ENCODE results near the gene MECP2. TPM values are rescaled to one million over a fixed set of nuclear protein-coding genes. Genes with fewer than 3 reads are reported as not detected.

Gene MECP2
- total RNA-seq, 2 experiments from 2014 or later, result 64.2 to 72.4 TPM

- Mint-ChIP-seq H3K27me3 (no peaks in the 10 kb centered on the region), H3K4me1 (peaks cover 24% of the 10 kb centered on the region), H3K9me3 (no peaks in the 10 kb centered on the region), H3K27ac (peak overlapping the region; percentile 19), H3K4me3 (no peak overlapping the region), H3K36me3 (ENCODE audit: low read depth) (peaks cover 27% of the 10 kb centered on the region)
- POLR2A ChIA-PET, result no interaction called here
- DNase-seq, result no peak
- CTCF ChIA-PET, result interaction anchor here (0.6 to 1.4 kb wide), 3 partner anchors 10 to 15 kb away, joined by 3 to 4 read pairs (median 4); no protein-coding TSS in a partner anchor
Observed at GRCh38 chrX:154049209-154050112, 48.1 kb downstream of the MECP2 start.

DNA sequence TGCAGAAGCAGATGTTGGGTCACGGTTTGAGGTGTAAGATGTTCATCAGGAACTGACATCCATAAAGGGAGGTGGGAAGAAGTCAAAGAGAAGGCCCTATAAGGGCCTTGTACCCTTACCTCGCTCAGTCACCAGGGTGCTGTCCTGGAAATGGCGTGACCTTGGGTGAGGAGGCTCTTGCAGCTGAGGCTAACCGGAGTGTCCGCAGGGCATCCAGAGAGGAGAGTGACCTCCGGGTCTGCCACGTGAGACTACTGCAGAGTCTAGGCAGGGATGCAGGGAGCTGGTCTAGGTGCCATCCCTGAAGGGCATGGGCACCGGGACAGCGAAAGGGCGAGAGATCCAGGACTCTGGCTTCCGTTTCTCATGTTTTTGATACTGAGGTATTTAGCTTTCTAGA lies 49.1 kb downstream of the MECP2 start:
- no peaks in the 10 kb centered on the region for H3K27me3 Mint-ChIP-seq
- peaks cover 30% of the 10 kb centered on the region for H3K36me3 Mint-ChIP-seq (ENCODE audit: low read depth)
- H3K9me3 Mint-ChIP-seq, result no peaks in the 10 kb centered on the region
- H3K27ac Mint-ChIP-seq, result no peak overlapping the region
- no peak for DNase-seq
- CTCF ChIA-PET, result no interaction called here
- no peak overlapping the region for H3K4me3 Mint-ChIP-seq
- H3K4me1 Mint-ChIP-seq, result peaks cover 28% of the 10 kb centered on the region
- POLR2A ChIA-PET, result no interaction called here

- Mint-ChIP-seq H3K9me3 (no peaks in the 10 kb centered on the region), H3K36me3 (ENCODE audit: low read depth) (peaks cover 32% of the 10 kb centered on the region), H3K4me1 (peaks cover 30% of the 10 kb centered on the region), H3K4me3 (no peak overlapping the region), H3K27me3 (no peaks in the 10 kb centered on the region), H3K27ac (peak overlapping the region; percentile 52)
- CTCF ChIA-PET, result interaction anchor here (0.6 to 1.3 kb wide), 2 partner anchors 26 to 136 kb away, joined by 3 to 4 read pairs; no protein-coding TSS in a partner anchor
- POLR2A ChIA-PET, result no interaction called here
- DNase-seq, result no peak
Observed at GRCh38 chrX:154046940-154047610, 50.4 kb downstream of the MECP2 start.

GRCh38 chrX:154046031-154046781 lies 51.3 kb downstream of the MECP2 start:
- CTCF ChIA-PET, result interaction anchor here (0.6 kb wide), 1 partner anchor 135 kb away, joined by 3 read pairs; no protein-coding TSS in a partner anchor
- Mint-ChIP-seq H3K36me3 (ENCODE audit: low read depth) (peaks cover 31% of the 10 kb centered on the region), H3K27ac (peak overlapping the region; percentile 25), H3K27me3 (no peaks in the 10 kb centered on the region), H3K9me3 (no peaks in the 10 kb centered on the region), H3K4me1 (peaks cover 30% of the 10 kb centered on the region), H3K4me3 (no peak overlapping the region)
- DNase-seq, result no peak
- POLR2A ChIA-PET, result no interaction called here

DNA sequence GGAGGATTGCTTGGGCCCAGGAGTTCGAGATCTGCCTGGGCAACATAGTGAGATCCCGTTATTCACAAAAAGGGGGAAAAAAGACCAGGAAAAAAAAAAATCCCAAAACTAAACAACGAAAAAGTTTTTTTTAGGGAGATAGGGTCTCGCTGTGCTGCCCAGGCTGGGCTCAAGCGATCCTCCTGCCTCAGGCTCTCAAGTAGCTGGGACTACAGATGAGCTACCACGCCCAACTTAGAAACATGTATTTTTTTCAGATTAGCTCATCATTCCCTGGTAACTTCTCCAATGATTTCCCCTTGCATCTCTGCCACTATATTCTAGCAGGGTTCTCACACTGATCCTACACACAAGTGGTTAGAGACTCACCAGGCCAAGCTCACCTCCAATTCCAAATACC lies 53.4 kb downstream of the MECP2 start:
- peaks cover 35% of the 10 kb centered on the region for H3K36me3 Mint-ChIP-seq (ENCODE audit: low read depth)
- no peak for DNase-seq
- CTCF ChIA-PET, result no interaction called here
- POLR2A ChIA-PET, result no interaction called here
- H3K4me3 Mint-ChIP-seq, result no peak overlapping the region
- H3K9me3 Mint-ChIP-seq, result no peaks in the 10 kb centered on the region
- H3K27ac Mint-ChIP-seq, result peak overlapping the region; percentile 25
- H3K27me3 Mint-ChIP-seq, result no peaks in the 10 kb centered on the region
- peaks cover 28% of the 10 kb centered on the region for H3K4me1 Mint-ChIP-seq

- CTCF ChIA-PET, result no interaction called here
- POLR2A ChIA-PET, result no interaction called here
- Mint-ChIP-seq H3K4me3 (no peak overlapping the region), H3K27ac (no peak overlapping the region), H3K4me1 (peaks cover 31% of the 10 kb centered on the region), H3K36me3 (ENCODE audit: low read depth) (peaks cover 34% of the 10 kb centered on the region), H3K27me3 (no peaks in the 10 kb centered on the region), H3K9me3 (no peaks in the 10 kb centered on the region)
- no peak for DNase-seq
Observed at GRCh38 chrX:154043003-154043763, 54.3 kb downstream of the MECP2 start.

DNA sequence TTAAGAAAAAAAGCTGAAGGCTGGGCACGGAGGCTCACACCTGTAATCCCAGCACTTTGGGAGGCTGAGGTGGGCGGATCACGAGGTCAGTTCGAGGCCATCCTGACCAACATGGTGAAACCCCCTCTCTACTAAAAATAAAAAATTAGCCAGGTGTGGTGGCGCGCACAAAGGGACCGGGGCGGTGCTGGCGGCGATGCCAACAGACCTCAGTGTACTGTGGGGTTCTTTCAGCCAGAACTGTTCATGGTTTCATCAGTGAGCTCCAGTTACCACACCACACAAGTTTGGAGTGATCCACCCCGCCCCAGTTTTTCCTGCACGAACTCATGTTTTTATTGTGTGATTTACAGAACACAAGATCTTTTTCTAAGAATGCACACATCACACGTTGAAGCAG lies 56.7 kb downstream of the MECP2 start:
- POLR2A ChIA-PET, result no interaction called here
- CTCF ChIA-PET, result interaction anchor here (0.6 to 1.0 kb wide), 2 partner anchors 412 to 461 kb away, joined by 3 to 4 read pairs; no protein-coding TSS in a partner anchor
- Mint-ChIP-seq H3K4me1 (peaks cover 36% of the 10 kb centered on the region), H3K27ac (peak overlapping the region; percentile 9), H3K9me3 (no peaks in the 10 kb centered on the region), H3K36me3 (ENCODE audit: low read depth) (peaks cover 26% of the 10 kb centered on the region), H3K27me3 (no peaks in the 10 kb centered on the region), H3K4me3 (no peak overlapping the region)
- DNase-seq, result no peak

- POLR2A ChIA-PET, result interaction anchor here (0.6 kb wide), 1 partner anchor 102 kb away, joined by 4 read pairs; no protein-coding TSS in a partner anchor
- peak overlapping the region; percentile 47 for H3K27ac Mint-ChIP-seq
Observed at GRCh38 chrX:154040307-154040756, 57.2 kb downstream of the MECP2 start.

GRCh38 chrX:154039577-154039976 lies 57.9 kb downstream of the MECP2 start:
- POLR2A ChIA-PET, result no interaction called here
- peaks cover 29% of the 10 kb centered on the region for H3K36me3 Mint-ChIP-seq (ENCODE audit: low read depth)

More at GRCh38 chrX:154040307-154040756, 57.2 kb downstream of the MECP2 start:
- Mint-ChIP-seq H3K9me3 (no peaks in the 10 kb centered on the region), H3K36me3 (ENCODE audit: low read depth) (peaks cover 26% of the 10 kb centered on the region), H3K27me3 (no peaks in the 10 kb centered on the region), H3K4me1 (peaks cover 36% of the 10 kb centered on the region), H3K4me3 (no peak overlapping the region)
- no peak for DNase-seq
- CTCF ChIA-PET, result interaction anchor here (0.6 to 1.8 kb wide), 2 partner anchors 9 to 462 kb away, joined by 4 read pairs; no protein-coding TSS in a partner anchor

GRCh38 chrX:154038656-154039055 lies 58.9 kb downstream of the MECP2 start:
- DNase-seq, result no peak
- peaks cover 33% of the 10 kb centered on the region for H3K4me1 Mint-ChIP-seq
- no peaks in the 10 kb centered on the region for H3K9me3 Mint-ChIP-seq
- H3K4me3 Mint-ChIP-seq, result no peak overlapping the region
- peaks cover 25% of the 10 kb centered on the region for H3K36me3 Mint-ChIP-seq (ENCODE audit: low read depth)
- H3K27ac Mint-ChIP-seq, result no peak overlapping the region
- H3K27me3 Mint-ChIP-seq, result no peaks in the 10 kb centered on the region
- ChIA-PET POLR2A (no interaction called here), CTCF (interaction anchor here (1.4 to 1.8 kb wide), 2 partner anchors 11 kb away, joined by 4 to 6 read pairs; no protein-coding TSS in a partner anchor)

More at GRCh38 chrX:154039577-154039976, 57.9 kb downstream of the MECP2 start:
- Mint-ChIP-seq H3K4me3 (no peak overlapping the region), H3K27me3 (no peaks in the 10 kb centered on the region), H3K4me1 (peaks cover 36% of the 10 kb centered on the region), H3K9me3 (no peaks in the 10 kb centered on the region), H3K27ac (no peak overlapping the region)
- no peak for DNase-seq
- CTCF ChIA-PET, result interaction anchor here (1.4 to 1.8 kb wide), 2 partner anchors 10 to 12 kb away, joined by 4 to 6 read pairs; no protein-coding TSS in a partner anchor

GRCh38 chrX:154037754-154038153 lies 59.8 kb downstream of the MECP2 start:
- Mint-ChIP-seq H3K36me3 (ENCODE audit: low read depth) (peaks cover 25% of the 10 kb centered on the region), H3K27ac (no peak overlapping the region), H3K27me3 (no peaks in the 10 kb centered on the region), H3K4me1 (peaks cover 30% of the 10 kb centered on the region), H3K4me3 (no peak overlapping the region), H3K9me3 (no peaks in the 10 kb centered on the region)
- no peak for DNase-seq
- CTCF ChIA-PET, result no interaction called here
- POLR2A ChIA-PET, result no interaction called here

- Mint-ChIP-seq H3K36me3 (ENCODE audit: low read depth) (peaks cover 32% of the 10 kb centered on the region), H3K9me3 (no peaks in the 10 kb centered on the region), H3K4me3 (no peak overlapping the region), H3K27me3 (no peaks in the 10 kb centered on the region), H3K4me1 (peaks cover 26% of the 10 kb centered on the region), H3K27ac (no peak overlapping the region)
- ChIA-PET POLR2A (no interaction called here), CTCF (interaction anchor here (0.8 to 1.0 kb wide), 2 partner anchors 10 to 24 kb away, joined by 4 to 6 read pairs; no protein-coding TSS in a partner anchor)
- peak; percentile 28 for DNase-seq
Observed at GRCh38 chrX:154036513-154036912, 61.0 kb downstream of the MECP2 start.

All from activated CD4-positive, alpha-beta T cell treated with anti-CD3 and anti-CD28 coated beads, Interleukin-2, amount 10 ng/mL, durations not matched to agents 7 days and 5 days (primary cell).